ENCODE measurements around the gene WDR53.
"Not testable (repeated sequence)": the region's sequence is repeated elsewhere in the genome, so short reads cannot be mapped to it uniquely, and the experiment has no call there.

The WDR53 gene

GRCh38 chr3:196558476-196558875, 9.9 kb downstream of the WDR53 start:
- no peak for DNase-seq

- DNase-seq: no peak
Measured at GRCh38 chr3:196557236-196557635, 11.1 kb downstream of the WDR53 start.

- no peak for DNase-seq
Measured at GRCh38 chr3:196555295-196555694, 13.1 kb downstream of the WDR53 start.

- DNase-seq: no peak
Measured at GRCh38 chr3:196554205-196554604, 14.1 kb downstream of the WDR53 start.

- DNase-seq: no peak
Measured at GRCh38 chr3:196553551-196553950, 14.8 kb downstream of the WDR53 start.

- no peak for DNase-seq
Measured at GRCh38 chr3:196552253-196552652, 16.1 kb downstream of the WDR53 start.

GRCh38 chr3:196550172-196550571, 18.2 kb downstream of the WDR53 start:
- not testable (repeated sequence) for DNase-seq

GRCh38 chr3:196549312-196549711, 19.0 kb downstream of the WDR53 start:
- not testable (repeated sequence) for DNase-seq

GRCh38 chr3:196547067-196547466, 21.3 kb downstream of the WDR53 start:
- DNase-seq: no peak

GRCh38 chr3:196546537-196546936, 21.8 kb downstream of the WDR53 start:
- no peak for DNase-seq

GRCh38 chr3:196544491-196544992, 23.8 kb downstream of the WDR53 start:
- no peak for DNase-seq

- DNase-seq: no peak
Measured at GRCh38 chr3:196541684-196542445, 26.5 kb downstream of the WDR53 start.

- DNase-seq: peak; percentile 66
Measured at GRCh38 chr3:196537319-196537984, 30.9 kb downstream of the WDR53 start.

GRCh38 chr3:196533260-196533681, 35.1 kb downstream of the WDR53 start:
- DNase-seq: no peak

GRCh38 chr3:196531418-196531817, 36.9 kb downstream of the WDR53 start:
- no peak for DNase-seq

- peak; percentile 91 for DNase-seq
Measured at GRCh38 chr3:196528639-196529233, 39.6 kb downstream of the WDR53 start.

- no peak for DNase-seq
Measured at GRCh38 chr3:196525141-196525540, 43.2 kb downstream of the WDR53 start.

GRCh38 chr3:196524527-196524926, 43.8 kb downstream of the WDR53 start:
- no peak for DNase-seq

- DNase-seq: no peak
Measured at GRCh38 chr3:196523841-196524240, 44.5 kb downstream of the WDR53 start.

GRCh38 chr3:196521291-196521690, 47.1 kb downstream of the WDR53 start:
- DNase-seq: not testable (repeated sequence)

GRCh38 chr3:196519718-196520082, 48.7 kb downstream of the WDR53 start:
- DNase-seq: peak; percentile 24

GRCh38 chr3:196518966-196519717, 49.2 kb downstream of the WDR53 start:
- peak; percentile 36 for DNase-seq

GRCh38 chr3:196517919-196518318, 50.4 kb downstream of the WDR53 start:
- no peak for DNase-seq

Measured in stimulated activated CD4-positive, alpha-beta T cell treated with anti-CD3 and anti-CD28 coated beads, Interleukin-12 subunit alpha, Interleukin-12 subunit beta, amount 100 ng/mL, for 4 hours (primary cell).